Smooth muscle cell (in vitro differentiated cells): ENCODE data around the gene SAMHD1. TPM values are rescaled to one million over a fixed set of nuclear protein-coding genes. Genes with fewer than 3 reads are reported as not detected.

Experiments used
- DNase-seq: peaks from one replicate; lab custom pipeline; 2025; ENCODE audit not compliant: unreplicated experiment; lab: John Stamatoyannopoulos, UW
- H2AFZ ChIP-seq: fragments of 200-600 bp; sonication (generic); 2 replicates; pipeline ENCODE4 v1.6.0; 2016; ENCODE audit warnings: antibody characterized with exemption, low read depth, mild to moderate bottlenecking
- H3F3A ChIP-seq: fragments of 200-600 bp; sonication (generic); 2 replicates; pipeline ENCODE4 v1.6.0; 2017; ENCODE audit warnings: antibody characterized with exemption, low read depth
- H3K27ac ChIP-seq: fragments of 200-600 bp; sonication (generic); 2 replicates; pipeline ENCODE4 v1.5.1; 2016; ENCODE audit warnings: low read depth, mild to moderate bottlenecking
- H3K27me3 ChIP-seq: fragments of 200-600 bp; sonication (generic); 2 replicates; pipeline ENCODE4 v1.6.1; 2016; ENCODE audit warnings: low read depth, mild to moderate bottlenecking
- H3K36me3 ChIP-seq: fragments of 200-600 bp; sonication (generic); 2 replicates; pipeline ENCODE4 v1.5.1; 2016; ENCODE audit warnings: low read depth
- H3K4me1 ChIP-seq: fragments of 200-600 bp; sonication (generic); 2 replicates; pipeline ENCODE4 v1.5.1; 2016; ENCODE audit warnings: low read depth
- H3K4me2 ChIP-seq: fragments of 200-600 bp; sonication (generic); 2 replicates; pipeline ENCODE4 v1.6.0; 2016; ENCODE audit warnings: mild to moderate bottlenecking
- H3K4me3 ChIP-seq: fragments of 200-600 bp; sonication (generic); 2 replicates; pipeline ENCODE4 v1.5.1; 2016; ENCODE audit warnings: mild to moderate bottlenecking
- H3K79me2 ChIP-seq: fragments of 200-600 bp; sonication (generic); 2 replicates; pipeline ENCODE4 v1.6.0; 2016; ENCODE audit warnings: low read depth, mild to moderate bottlenecking
- H3K9ac ChIP-seq: fragments of 200-600 bp; sonication (generic); 2 replicates; pipeline ENCODE4 v1.6.0; 2016; ENCODE audit warnings: low read depth
- H3K9me3 ChIP-seq: fragments of 200-600 bp; sonication (generic); replicated peaks from 2 replicates; pipeline ENCODE4 v1.5.1; 2016; ENCODE audit warnings: low read depth
- H4K20me1 ChIP-seq: fragments of 200-600 bp; sonication (generic); 2 replicates; pipeline ENCODE4 v1.6.0; 2016; ENCODE audit warnings: low read depth
- WGBS: methylation state at CpG from one replicate; pipeline ENCODE4 v1.1.7; 2016; ENCODE audit warnings: low lambda C conversion rate; 5-methylcytosine and 5-hydroxymethylcytosine counted together
- polyA plus RNA-seq: library from polyadenylated mRNA; unstranded; fragments of >200 nt; fragmentation: Nextera tagmentation; extraction: Ambion mirVana; gene quantifications from 2 replicates; pipeline ENCODE4 v1.2.1, GENCODE V29; 2016
- total RNA-seq: library from RNA; depleted of rRNA; stranded (reverse); fragments of >200 nt; gene quantifications from 2 replicates; pipeline ENCODE4 v1.2.3, GENCODE V29; 2014
- TF ChIP-seq, protein P1 (sequence below): fragments of 200-600 bp; sonication (generic); IDR thresholded peaks from 2 replicates; pipeline ENCODE4 v1.5.1; 2017; ENCODE audit warnings: borderline replicate concordance, mild to moderate bottlenecking, antibody characterized with exemption; ENCODE audit not compliant: insufficient read depth, poor library complexity, severe bottlenecking

The SAMHD1 gene
- total and polyA plus RNA-seq, 2 experiments from 2014 or later: 2.1 to 4.6 TPM

DNA sequence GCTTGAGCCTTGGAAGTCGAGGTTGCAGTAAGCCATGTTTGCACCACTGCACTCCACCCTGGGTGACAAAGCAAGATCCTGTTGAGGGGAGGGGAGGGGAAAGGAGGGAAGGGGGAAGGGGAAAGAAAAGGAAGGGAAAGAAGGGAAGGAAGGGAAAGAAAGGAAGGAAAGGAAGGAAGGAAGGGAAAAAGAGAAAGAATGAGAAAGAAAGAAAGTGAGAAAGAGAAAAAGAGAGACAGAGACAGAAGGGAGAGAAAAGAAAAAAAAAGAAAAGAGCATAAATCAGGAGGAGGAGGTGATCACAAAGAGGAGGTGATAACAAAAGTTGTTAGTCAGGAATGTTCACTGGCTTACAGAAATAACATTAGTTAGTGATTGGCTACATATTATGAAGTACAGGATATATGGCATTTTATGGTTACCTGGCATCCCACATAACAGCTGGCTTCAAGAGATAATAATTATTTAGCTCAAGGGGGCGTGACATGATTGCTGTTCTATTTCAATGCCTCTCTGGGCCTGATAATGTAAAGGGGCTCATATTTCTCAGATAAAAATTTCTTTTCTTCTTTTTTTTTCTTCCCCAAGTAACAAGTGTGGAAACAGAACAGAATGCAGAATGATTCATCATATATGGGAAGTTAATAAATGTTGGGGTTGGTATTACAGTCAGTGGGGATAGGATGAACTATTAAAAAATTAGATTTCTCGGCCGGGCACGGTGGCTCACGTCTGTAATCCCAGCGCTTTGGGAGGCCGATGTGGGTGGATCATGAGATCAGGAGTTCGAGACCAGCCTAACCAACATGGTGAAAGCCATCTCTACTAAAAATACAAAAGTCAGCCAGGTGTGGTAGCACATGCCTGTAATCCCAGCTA is 27.1 kb downstream of the SAMHD1 start:
- H3K9ac ChIP-seq: no peak overlapping the region
- no peak overlapping the region for H2AFZ ChIP-seq
- TF ChIP-seq, protein P1, sequence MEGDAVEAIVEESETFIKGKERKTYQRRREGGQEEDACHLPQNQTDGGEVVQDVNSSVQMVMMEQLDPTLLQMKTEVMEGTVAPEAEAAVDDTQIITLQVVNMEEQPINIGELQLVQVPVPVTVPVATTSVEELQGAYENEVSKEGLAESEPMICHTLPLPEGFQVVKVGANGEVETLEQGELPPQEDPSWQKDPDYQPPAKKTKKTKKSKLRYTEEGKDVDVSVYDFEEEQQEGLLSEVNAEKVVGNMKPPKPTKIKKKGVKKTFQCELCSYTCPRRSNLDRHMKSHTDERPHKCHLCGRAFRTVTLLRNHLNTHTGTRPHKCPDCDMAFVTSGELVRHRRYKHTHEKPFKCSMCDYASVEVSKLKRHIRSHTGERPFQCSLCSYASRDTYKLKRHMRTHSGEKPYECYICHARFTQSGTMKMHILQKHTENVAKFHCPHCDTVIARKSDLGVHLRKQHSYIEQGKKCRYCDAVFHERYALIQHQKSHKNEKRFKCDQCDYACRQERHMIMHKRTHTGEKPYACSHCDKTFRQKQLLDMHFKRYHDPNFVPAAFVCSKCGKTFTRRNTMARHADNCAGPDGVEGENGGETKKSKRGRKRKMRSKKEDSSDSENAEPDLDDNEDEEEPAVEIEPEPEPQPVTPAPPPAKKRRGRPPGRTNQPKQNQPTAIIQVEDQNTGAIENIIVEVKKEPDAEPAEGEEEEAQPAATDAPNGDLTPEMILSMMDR: no peak
- H3K4me1 ChIP-seq: no peaks in the 10 kb centered on the region
- no peaks in the 10 kb centered on the region for H3K36me3 ChIP-seq
- no peaks in the 10 kb centered on the region for H3K9me3 ChIP-seq
- DNase-seq: no peak
- no peak overlapping the region for H3K4me3 ChIP-seq
- H3K79me2 ChIP-seq: no peaks in the 10 kb centered on the region
- no peaks in the 10 kb centered on the region for H3F3A ChIP-seq
- H3K27me3 ChIP-seq: no peaks in the 10 kb centered on the region
- H4K20me1 ChIP-seq: no peaks in the 10 kb centered on the region
- H3K4me2 ChIP-seq: no peak overlapping the region
- WGBS: 91% methylated on average over 9 of the region's 9 CpGs
- H3K27ac ChIP-seq: no peak overlapping the region

DNA sequence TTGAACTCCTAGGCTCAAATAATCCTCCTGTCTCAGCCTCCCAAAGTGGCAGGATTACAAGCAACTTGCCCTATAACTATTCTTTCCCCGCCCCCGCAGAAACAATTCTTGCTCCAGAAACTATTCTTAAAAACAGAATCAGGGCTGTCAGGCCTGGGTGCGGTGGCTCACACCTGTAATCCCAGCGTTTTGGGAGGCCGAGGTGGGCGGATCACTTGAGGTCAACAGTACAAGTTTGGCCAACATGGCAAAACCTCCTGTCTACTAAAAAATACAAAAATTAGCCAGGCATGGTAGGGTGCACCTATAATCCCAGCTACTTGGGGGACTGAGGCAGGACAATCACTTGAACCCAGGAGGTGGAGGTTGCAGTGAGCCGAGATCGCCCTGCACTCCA is 31.2 kb downstream of the SAMHD1 start:
- TF ChIP-seq, protein P1: no peak
- no peak for DNase-seq
- no peaks in the 10 kb centered on the region for H4K20me1 ChIP-seq
- no peaks in the 10 kb centered on the region for H3K79me2 ChIP-seq
- H3K9ac ChIP-seq: no peak overlapping the region
- H3K9me3 ChIP-seq: no peaks in the 10 kb centered on the region
- WGBS: 81% methylated on average over 8 of the region's 8 CpGs
- H3K27me3 ChIP-seq: no peaks in the 10 kb centered on the region
- H2AFZ ChIP-seq: no peak overlapping the region
- no peak overlapping the region for H3K4me3 ChIP-seq
- no peak overlapping the region for H3K4me2 ChIP-seq
- H3K36me3 ChIP-seq: no peaks in the 10 kb centered on the region
- no peaks in the 10 kb centered on the region for H3K4me1 ChIP-seq
- no peaks in the 10 kb centered on the region for H3F3A ChIP-seq
- no peak overlapping the region for H3K27ac ChIP-seq

DNA sequence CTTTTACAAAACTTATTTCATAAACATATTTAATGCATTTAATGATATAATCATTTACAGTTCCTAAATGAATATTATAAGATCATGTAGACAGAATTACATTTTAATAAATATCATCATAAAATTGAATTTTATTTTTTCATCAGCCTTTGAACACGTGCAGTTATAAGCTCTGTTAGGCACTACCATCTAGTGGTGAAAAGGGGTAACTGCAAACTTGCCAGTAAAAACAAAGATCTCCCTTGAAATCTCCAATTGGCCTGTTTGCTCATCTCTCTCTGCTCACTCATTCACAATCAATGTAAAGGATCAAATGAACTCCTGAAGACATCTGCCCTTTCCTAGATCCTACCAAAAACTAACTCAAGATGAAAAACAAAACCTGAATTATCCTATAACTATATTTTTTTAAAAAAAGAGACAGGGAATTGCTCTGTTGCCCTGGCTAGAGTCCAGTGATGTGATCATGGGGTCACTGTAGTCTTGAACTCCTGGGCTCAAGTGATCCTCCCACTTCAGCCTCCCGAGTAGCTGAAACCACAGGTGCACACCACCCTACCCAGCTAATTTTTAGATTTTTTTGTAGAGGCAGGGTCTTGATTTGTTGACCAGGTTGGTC is 31.7 kb downstream of the SAMHD1 start:
- Histone ChIP-seq H2AFZ (no peak overlapping the region), H3K9ac (no peak overlapping the region), H3K36me3 (no peaks in the 10 kb centered on the region), H3K4me1 (no peaks in the 10 kb centered on the region), H3K79me2 (no peaks in the 10 kb centered on the region), H3F3A (no peaks in the 10 kb centered on the region), H3K27ac (no peak overlapping the region), H3K9me3 (no peaks in the 10 kb centered on the region), H4K20me1 (no peaks in the 10 kb centered on the region), H3K4me3 (no peak overlapping the region), H3K27me3 (no peaks in the 10 kb centered on the region), H3K4me2 (no peak overlapping the region)
- WGBS: 20% methylated on average over 2 of the region's 2 CpGs
- TF ChIP-seq, protein P1: peak; percentile 81
- no peak for DNase-seq
